NCI-H2196 treated with DMSO at 0.1 percent for 48 hours (cell line): ENCODE results near the gene TBCEL.
"Not testable (repeated sequence)": the region's sequence is repeated elsewhere in the genome, so short reads cannot be mapped to it uniquely, and the experiment has no call there.

Experiments
- DNase-seq: peaks from one replicate; lab custom pipeline; 2025; ENCODE audit not compliant: unreplicated experiment; lab: John Stamatoyannopoulos, UW

The TBCEL gene

GRCh38 chr11:121023848-121024751, at the start of gene TBCEL:
TBCEL (plus strand) TSS chr11:121024102; CDS start chr11:121045691, 21,589 bp downstream.
- peak; percentile 69 for DNase-seq

- no peak for DNase-seq
Measured at GRCh38 chr11:120974466-120974865, 49.4 kb upstream of the TBCEL start.

GRCh38 chr11:120974965-120975364, 48.9 kb upstream of the TBCEL start:
- DNase-seq = no peak

- DNase-seq = no peak
Measured at GRCh38 chr11:120977266-120978137, 46.4 kb upstream of the TBCEL start.

- DNase-seq = no peak
Measured at GRCh38 chr11:120978701-120979100, 45.2 kb upstream of the TBCEL start.

GRCh38 chr11:120985718-120986569, 38.0 kb upstream of the TBCEL start:
- DNase-seq = no peak

GRCh38 chr11:120988603-120989002, 35.3 kb upstream of the TBCEL start:
- DNase-seq = no peak

- no peak for DNase-seq
Measured at GRCh38 chr11:120991830-120992686, 31.8 kb upstream of the TBCEL start.

GRCh38 chr11:120994091-120994859, 29.6 kb upstream of the TBCEL start:
- DNase-seq = no peak

GRCh38 chr11:120995184-120995583, 28.7 kb upstream of the TBCEL start:
- no peak for DNase-seq

- DNase-seq = no peak
Measured at GRCh38 chr11:120996973-120997372, 26.9 kb upstream of the TBCEL start.

GRCh38 chr11:120998581-120998980, 25.3 kb upstream of the TBCEL start:
- DNase-seq = no peak

GRCh38 chr11:121004206-121004840, 19.6 kb upstream of the TBCEL start:
- DNase-seq = no peak

GRCh38 chr11:121006922-121007321, 17.0 kb upstream of the TBCEL start:
- no peak for DNase-seq

- no peak for DNase-seq
Measured at GRCh38 chr11:121008551-121008950, 15.4 kb upstream of the TBCEL start.

- DNase-seq = no peak
Measured at GRCh38 chr11:121012091-121012490, 11.8 kb upstream of the TBCEL start.

- no peak for DNase-seq
Measured at GRCh38 chr11:121018746-121019145, 5.2 kb upstream of the TBCEL start.

- not testable (repeated sequence) for DNase-seq
Measured at GRCh38 chr11:121021718-121022117, 2.2 kb upstream of the TBCEL start.

- DNase-seq = no peak
Measured at GRCh38 chr11:121024989-121025388, 1.1 kb downstream of the TBCEL start.
